Activated CD4-positive, alpha-beta T cell treated with anti-CD3 and anti-CD28 coated beads for 36 hours (primary cell): Measurements from ENCODE around the gene GCGR. TPM values are rescaled to one million over a fixed set of nuclear protein-coding genes. Genes with fewer than 3 reads are reported as not detected.

ENCODE experiments used
- ATAC-seq: fragments of 200-7000 bp; cut with Tn5 transposase; one replicate; pipeline ENCODE4 v1.10.0; 2021; ENCODE audit warnings: mild to moderate bottlenecking, moderate library complexity
- CTCF ChIA-PET: fragments of 350-600 bp; sonication (Branson Sonifier 250); formaldehyde crosslinking; loops from one replicate; lab custom pipeline; 2021; ENCODE audit warnings: antibody characterized with exemption; lab: Charles Lee
- POLR2A ChIA-PET: fragments of 350-600 bp; sonication (Branson Sonifier 250); formaldehyde crosslinking; loops from one replicate; lab custom pipeline; 2021; ENCODE audit warnings: antibody characterized with exemption, inconsistent platforms; lab: Charles Lee
- DNase-seq: peaks from one replicate; pipeline ENCODE4 v3.0.0-alpha.2; 2020
- H3K27ac Mint-ChIP-seq: one replicate; pipeline ENCODE4 v1.8.0; 2021; ENCODE audit warnings: mixed read lengths
- H3K27me3 Mint-ChIP-seq: one replicate; pipeline ENCODE4 v1.8.0; 2021; ENCODE audit warnings: mixed read lengths
- H3K36me3 Mint-ChIP-seq: one replicate; pipeline ENCODE4 v1.8.0; 2021; ENCODE audit warnings: low read depth, mixed read lengths
- H3K4me1 Mint-ChIP-seq: one replicate; pipeline ENCODE4 v1.8.0; 2021; ENCODE audit warnings: mixed read lengths
- H3K4me3 Mint-ChIP-seq: one replicate; pipeline ENCODE4 v1.8.0; 2021; ENCODE audit warnings: mild to moderate bottlenecking, moderate library complexity, mixed read lengths
- H3K9me3 Mint-ChIP-seq: one replicate; pipeline ENCODE4 v1.8.0; 2021; ENCODE audit warnings: low read depth, mixed read lengths
- intact Hi-C, 2 experiments: fragments of 100-400 bp; cut with DNase I in 1 of 2; cut with micrococcal nuclease in 1 of 2; formaldehyde crosslinking; loops; one replicate each; pipeline versions ENCODE4 v1.14.2 to v1.15.1; 2022 to 2024; cut with DNase I, micrococcal nuclease
- total RNA-seq, 2 experiments: library from RNA; stranded (reverse); gene quantifications; one replicate each; pipeline ENCODE4 v1.2.3, GENCODE V29; 2021

Gene GCGR
- total RNA-seq, 2 experiments from 2014 or later = not detected

- intact Hi-C loops = no loop called here
- H3K9me3 Mint-ChIP-seq = no peaks in the 10 kb centered on the region
- H3K4me3 Mint-ChIP-seq = peak overlapping the region; percentile 99
- ChIA-PET CTCF (interaction anchor here (0.5 to 1.4 kb wide), 2 partner anchors 10 to 128 kb away, joined by 3 read pairs; no protein-coding TSS in a partner anchor), POLR2A (interaction anchor here (0.6 to 1.6 kb wide), 2 partner anchors 11 kb away, joined by 3 to 4 read pairs; no protein-coding TSS in a partner anchor)
- peaks cover 48% of the 10 kb centered on the region for H3K4me1 Mint-ChIP-seq
- H3K27me3 Mint-ChIP-seq = no peaks in the 10 kb centered on the region
- ATAC-seq = no peak
- peak overlapping the region; percentile 90 for H3K27ac Mint-ChIP-seq
- peaks cover 65% of the 10 kb centered on the region for H3K36me3 Mint-ChIP-seq
- DNase-seq = peak; percentile 38
These were observed 55.3 kb downstream of the GCGR start for GRCh38 chr17:81858967-81859905.

GRCh38 chr17:81859906-81860755 is 56.2 kb downstream of the GCGR start, which contains the start of gene P4HB:
Gene P4HB, minus strand, starts transcription at chr17:81860535. Its CDS starts 64 bp downstream, at chr17:81860471.
- DNase-seq = no peak
- ChIA-PET POLR2A (interaction anchor here (0.6 to 1.0 kb wide), 2 partner anchors 12 to 13 kb away, joined by 3 read pairs; no protein-coding TSS in a partner anchor), CTCF (interaction anchor here (0.5 to 1.6 kb wide), 2 partner anchors 10 kb away, joined by 3 to 6 read pairs; no protein-coding TSS in a partner anchor)
- Mint-ChIP-seq H3K27ac (peak within 1 kb of the TSS; percentile 98), H3K36me3 (peaks cover 63% of the 10 kb centered on the region), H3K4me3 (peak within 1 kb of the TSS; percentile 99), H3K4me1 (peaks cover 47% of the 10 kb centered on the region), H3K27me3 (no peaks in the 10 kb centered on the region), H3K9me3 (no peaks in the 10 kb centered on the region)
- intact Hi-C loops = loop anchor here (1.0 to 2.0 kb wide), 20 partner anchors 10 to 621 kb away; partner anchors contain the start of genes ALYREF (in 2 of the 2), ANAPC11 (in 2 of the 2), CCDC137 (in 2 of the 2) and OXLD1 (in 2 of the 2)
- no peak for ATAC-seq

GRCh38 chr17:81860756-81861568 is 57.0 kb downstream of the GCGR start:
- intact Hi-C loops = loop anchor here (1.0 to 2.0 kb wide), 24 partner anchors 9 to 622 kb away; partner anchors contain the start of genes ALYREF (in 2 of the 2), ANAPC11 (in 2 of the 2), CCDC137 (in 2 of the 2) and OXLD1 (in 2 of the 2)
- Mint-ChIP-seq H3K9me3 (no peaks in the 10 kb centered on the region), H3K4me1 (peaks cover 50% of the 10 kb centered on the region), H3K4me3 (peak overlapping the region; percentile 99), H3K27ac (peak overlapping the region; percentile 98), H3K27me3 (no peaks in the 10 kb centered on the region), H3K36me3 (peaks cover 61% of the 10 kb centered on the region)
- DNase-seq = peak; percentile 99
- POLR2A ChIA-PET = interaction anchor here (0.6 to 1.0 kb wide), 3 partner anchors 9 to 31 kb away, joined by 3 to 6 read pairs (median 5); no protein-coding TSS in a partner anchor
- ATAC-seq = peak; percentile 91
- CTCF ChIA-PET = interaction anchor here (0.7 to 1.6 kb wide), 2 partner anchors 9 to 18 kb away, joined by 6 read pairs; no protein-coding TSS in a partner anchor

GRCh38 chr17:81863123-81863675 is 59.2 kb downstream of the GCGR start:
- H3K4me3 Mint-ChIP-seq = peak overlapping the region; percentile 99
- CTCF ChIA-PET = interaction anchor here (0.5 kb wide), 1 partner anchor 30 kb away, joined by 5 read pairs; no protein-coding TSS in a partner anchor
- no peaks in the 10 kb centered on the region for H3K27me3 Mint-ChIP-seq
- H3K27ac Mint-ChIP-seq = peak overlapping the region; percentile 93
- POLR2A ChIA-PET = no interaction called here
- intact Hi-C loops = no loop called here
- peaks cover 61% of the 10 kb centered on the region for H3K36me3 Mint-ChIP-seq
- H3K4me1 Mint-ChIP-seq = peaks cover 46% of the 10 kb centered on the region
- ATAC-seq = no peak
- no peak for DNase-seq
- no peaks in the 10 kb centered on the region for H3K9me3 Mint-ChIP-seq

Other genes starting within 250 kb of the GCGR start
- 10 to 100 TPM; 71.8 to 93.1 TPM for gene NPLOC4, start 167.0 kb upstream of the GCGR start, total RNA-seq
- gene TSPAN10, start 167.0 kb upstream of the GCGR start, total RNA-seq = under 1 TPM; 0.34 to 0.35 TPM
- gene PDE6G, start 147.6 kb upstream of the GCGR start, total RNA-seq = 1 to 10 TPM; 1.4 to 2.5 TPM
- gene OXLD1, start 137.5 kb upstream of the GCGR start, total RNA-seq = 10 to 100 TPM; 29.4 to 45.3 TPM
- 10 to 100 TPM; 30.0 to 36.6 TPM for gene CCDC137, start 137.4 kb upstream of the GCGR start, total RNA-seq
- gene ARL16, start 120.4 kb upstream of the GCGR start, total RNA-seq = 10 to 100 TPM; 39.0 to 39.1 TPM
- 100 to 1,000 TPM; 100 to 102 TPM for gene HGS, start 120.1 kb upstream of the GCGR start, total RNA-seq
- 100 to 1,000 TPM in 1 of 2 experiments, 10 to 100 TPM in 1; 94.0 to 116 TPM for gene MRPL12, start 100.8 kb upstream of the GCGR start, total RNA-seq
- gene SLC25A10, start 91.9 kb upstream of the GCGR start, total RNA-seq = 10 to 100 TPM; 28.6 to 31.8 TPM
- 10 to 100 TPM; 45.8 to 50.4 TPM for gene MCRIP1, start 29.1 kb downstream of the GCGR start, total RNA-seq
- not detected for gene PPP1R27, start 30.9 kb downstream of the GCGR start, total RNA-seq
- gene P4HB, start 56.4 kb downstream of the GCGR start, total RNA-seq = 100 to 1,000 TPM; 414 to 578 TPM
- gene ARHGDIA, start 67.2 kb downstream of the GCGR start, total RNA-seq = 100 to 1,000 TPM; 513 to 661 TPM
- gene ALYREF, start 87.4 kb downstream of the GCGR start, total RNA-seq = 100 to 1,000 TPM; 197 to 230 TPM
- gene ANAPC11, start 87.6 kb downstream of the GCGR start, total RNA-seq = 100 to 1,000 TPM in 1 of 2 experiments, 10 to 100 TPM in 1; 79.9 to 131 TPM
- under 1 TPM in 1 of 2 experiments, not detected in 1; 0.14 TPM for gene NPB, start 98.1 kb downstream of the GCGR start, total RNA-seq
- 10 to 100 TPM; 19.7 to 24.0 TPM for gene PCYT2, start 107.2 kb downstream of the GCGR start, total RNA-seq
- 10 to 100 TPM; 29.3 to 31.8 TPM for gene SIRT7, start 114.0 kb downstream of the GCGR start, total RNA-seq
- gene MAFG, start 123.6 kb downstream of the GCGR start, total RNA-seq = 10 to 100 TPM; 15.3 to 18.3 TPM
- 100 to 1,000 TPM; 110 to 134 TPM for gene PYCR1, start 133.2 kb downstream of the GCGR start, total RNA-seq
- not detected for gene MYADML2, start 143.1 kb downstream of the GCGR start, total RNA-seq
- under 1 TPM; 0.87 to 0.97 TPM for gene NOTUM, start 157.0 kb downstream of the GCGR start, total RNA-seq
- gene ASPSCR1, start 173.5 kb downstream of the GCGR start, total RNA-seq = 10 to 100 TPM; 23.3 to 26.5 TPM
- 10 to 100 TPM; 77.5 to 84.1 TPM for gene CENPX, start 218.7 kb downstream of the GCGR start, total RNA-seq
- 10 to 100 TPM; 17.6 to 20.6 TPM for gene LRRC45, start 219.2 kb downstream of the GCGR start, total RNA-seq
- gene RAC3, start 227.5 kb downstream of the GCGR start, total RNA-seq = 10 to 100 TPM in 1 of 2 experiments, 1 to 10 TPM in 1; 9.6 to 10.6 TPM
- gene DCXR, start 233.5 kb downstream of the GCGR start, total RNA-seq = 100 to 1,000 TPM; 105 to 166 TPM
- gene RFNG, start 247.7 kb downstream of the GCGR start, total RNA-seq = 10 to 100 TPM; 16.9 to 17.5 TPM
- 10 to 100 TPM; 69.0 to 73.5 TPM for gene GPS1, start 247.7 kb downstream of the GCGR start, total RNA-seq